Hepatocyte (in vitro differentiated cells): Measurements from ENCODE around the gene CTNND2.

Experiments
- EZH2 ChIP-seq: fragments of 200-600 bp; sonication (generic); IDR thresholded peaks from 2 replicates; pipeline ENCODE4 v1.6.1; 2016; ENCODE audit warnings: antibody characterized with exemption, mild to moderate bottlenecking, borderline replicate concordance
- EZH2phosphoT487 ChIP-seq: fragments of 200-600 bp; sonication (generic); IDR thresholded peaks from one replicate; pipeline ENCODE4 v1.6.1; 2018; ENCODE audit warnings: antibody characterized with exemption, mild to moderate bottlenecking, low read depth, moderate library complexity; ENCODE audit not compliant: unreplicated experiment, severe bottlenecking
- TF ChIP-seq, protein P1 (sequence below): fragments of 200-600 bp; sonication (generic); IDR thresholded peaks from 2 replicates; pipeline ENCODE4 v1.5.1; 2016; ENCODE audit warnings: antibody characterized with exemption, mild to moderate bottlenecking; ENCODE audit not compliant: poor library complexity

- TF ChIP-seq, protein P1, sequence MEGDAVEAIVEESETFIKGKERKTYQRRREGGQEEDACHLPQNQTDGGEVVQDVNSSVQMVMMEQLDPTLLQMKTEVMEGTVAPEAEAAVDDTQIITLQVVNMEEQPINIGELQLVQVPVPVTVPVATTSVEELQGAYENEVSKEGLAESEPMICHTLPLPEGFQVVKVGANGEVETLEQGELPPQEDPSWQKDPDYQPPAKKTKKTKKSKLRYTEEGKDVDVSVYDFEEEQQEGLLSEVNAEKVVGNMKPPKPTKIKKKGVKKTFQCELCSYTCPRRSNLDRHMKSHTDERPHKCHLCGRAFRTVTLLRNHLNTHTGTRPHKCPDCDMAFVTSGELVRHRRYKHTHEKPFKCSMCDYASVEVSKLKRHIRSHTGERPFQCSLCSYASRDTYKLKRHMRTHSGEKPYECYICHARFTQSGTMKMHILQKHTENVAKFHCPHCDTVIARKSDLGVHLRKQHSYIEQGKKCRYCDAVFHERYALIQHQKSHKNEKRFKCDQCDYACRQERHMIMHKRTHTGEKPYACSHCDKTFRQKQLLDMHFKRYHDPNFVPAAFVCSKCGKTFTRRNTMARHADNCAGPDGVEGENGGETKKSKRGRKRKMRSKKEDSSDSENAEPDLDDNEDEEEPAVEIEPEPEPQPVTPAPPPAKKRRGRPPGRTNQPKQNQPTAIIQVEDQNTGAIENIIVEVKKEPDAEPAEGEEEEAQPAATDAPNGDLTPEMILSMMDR: no peak
- TF ChIP-seq EZH2: no peak
- TF ChIP-seq EZH2phosphoT487: no peak
These were observed 25.4 kb downstream of the CTNND2 start for GRCh38 chr5:11878814-11879213.
